GM15510 (cell line): Measurements from ENCODE around the gene ACTL6B.

Source experiments
- POLR2A ChIP-seq: IDR thresholded peaks from 3 replicates; pipeline ENCODE4 v1.6.1; 2011; ENCODE audit warnings: borderline replicate concordance; ENCODE audit not compliant: insufficient read length; ENCODE audit errors: extremely low read depth

Gene ACTL6B

DNA sequence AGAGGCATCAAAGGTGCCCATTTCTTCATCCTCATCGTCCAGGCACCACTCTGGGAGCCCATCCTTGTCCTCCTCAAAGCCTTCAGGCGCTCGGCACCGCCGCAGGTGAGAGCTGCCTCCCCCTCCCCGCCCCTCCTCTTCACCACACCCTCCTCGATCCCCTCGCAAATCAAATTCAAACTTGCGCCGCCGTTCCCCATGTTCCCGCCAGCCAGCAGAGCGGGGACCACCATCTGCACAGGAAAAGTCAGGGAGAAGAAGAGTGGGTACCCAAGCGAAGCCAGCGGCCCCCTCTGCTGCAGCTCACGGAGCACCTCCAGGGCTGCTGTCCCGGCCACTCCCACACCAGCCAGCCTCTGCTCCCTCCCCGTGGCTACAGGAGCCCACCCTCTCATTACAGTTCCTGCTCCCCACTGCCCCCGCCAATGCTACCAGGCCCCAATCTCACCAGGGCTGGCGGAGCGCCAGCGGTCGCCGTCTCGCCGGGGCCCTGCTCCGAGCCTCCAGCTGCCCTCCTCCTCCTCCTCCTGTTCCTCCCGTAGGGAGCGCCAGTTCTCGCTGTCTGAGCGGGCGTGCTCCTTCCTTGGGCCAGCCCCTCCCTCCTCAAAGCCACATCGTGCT lies 30.1 kb upstream of the ACTL6B start:
- no peak for TF ChIP-seq POLR2A

DNA sequence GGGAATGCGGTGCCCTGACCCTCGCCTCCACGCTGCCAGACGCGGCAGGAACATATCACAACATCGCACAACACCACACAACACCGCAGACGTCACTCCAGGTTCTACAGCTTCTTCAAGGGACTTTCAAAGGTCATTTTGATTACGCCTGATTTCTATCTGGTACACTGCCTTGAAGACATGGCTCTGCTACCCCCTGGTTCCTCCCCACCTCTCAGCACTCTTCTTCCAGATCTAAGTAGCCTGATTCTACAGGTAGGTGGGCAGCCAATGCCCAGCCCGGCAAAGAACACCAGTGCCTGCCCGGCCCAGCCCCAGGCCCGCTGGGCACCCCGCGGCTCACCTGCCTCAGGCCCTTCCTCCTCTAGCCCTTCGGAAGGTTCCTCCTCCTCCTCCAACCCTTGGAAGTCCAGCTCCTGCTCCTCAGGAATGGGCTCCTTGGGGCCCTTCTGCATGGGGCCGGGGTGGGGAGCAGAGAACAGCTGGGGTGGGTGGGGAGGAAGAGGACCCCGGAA lies 29.4 kb upstream of the ACTL6B start:
- no peak for TF ChIP-seq POLR2A

DNA sequence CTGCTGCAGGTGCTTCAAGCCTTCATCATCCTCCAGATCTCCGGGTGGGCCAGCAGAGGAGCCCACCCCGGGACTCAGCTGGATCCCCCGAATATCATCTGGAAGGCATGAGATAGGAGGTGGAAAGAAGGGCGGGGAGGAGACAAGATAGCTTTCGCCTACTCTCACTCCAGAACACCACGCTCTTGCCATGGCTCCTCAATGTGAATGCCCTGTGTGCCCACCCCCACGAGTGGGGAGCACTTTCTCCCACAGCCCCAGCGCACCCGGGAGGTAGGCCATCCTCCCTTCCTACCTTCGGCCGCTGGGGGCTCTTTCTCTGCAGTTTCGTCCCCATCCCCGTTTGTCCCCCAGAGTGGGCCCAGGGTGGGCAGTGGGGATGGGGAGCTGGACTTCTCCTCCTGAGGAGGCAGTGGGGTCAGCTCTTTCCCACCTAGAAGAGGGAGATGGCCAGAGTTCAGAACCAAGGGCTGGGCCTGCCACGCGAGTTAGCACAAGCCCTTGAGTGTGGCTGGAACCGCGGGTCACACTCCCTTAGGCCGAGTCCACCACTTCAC lies 28.9 kb upstream of the ACTL6B start:
- TF ChIP-seq POLR2A: no peak

DNA sequence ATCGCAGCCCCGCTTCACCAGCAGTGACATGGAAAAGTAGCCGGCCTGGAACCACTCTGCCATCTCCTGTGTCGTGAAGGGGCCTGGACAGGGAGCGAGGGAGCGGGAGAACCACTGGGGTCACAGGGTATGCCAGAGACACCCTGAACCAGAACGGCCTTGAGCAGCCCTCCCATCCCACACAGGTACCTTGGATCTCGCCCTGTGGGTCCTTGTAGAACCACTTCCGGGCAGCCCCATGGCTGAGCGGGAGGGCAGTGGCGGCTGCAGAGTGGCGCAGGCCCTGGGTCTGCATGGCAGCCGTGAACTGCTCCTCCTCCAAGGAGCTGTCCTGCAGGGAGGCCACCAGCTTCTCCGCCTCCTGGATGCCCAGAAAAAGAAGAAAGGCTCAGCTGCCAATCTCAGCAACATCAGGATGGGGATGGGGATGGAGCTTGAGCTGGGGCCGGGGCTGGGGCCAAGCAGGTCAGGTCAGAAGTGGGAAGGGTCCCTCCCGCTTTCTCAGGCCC lies 28.3 kb upstream of the ACTL6B start:
- no peak for TF ChIP-seq POLR2A

DNA sequence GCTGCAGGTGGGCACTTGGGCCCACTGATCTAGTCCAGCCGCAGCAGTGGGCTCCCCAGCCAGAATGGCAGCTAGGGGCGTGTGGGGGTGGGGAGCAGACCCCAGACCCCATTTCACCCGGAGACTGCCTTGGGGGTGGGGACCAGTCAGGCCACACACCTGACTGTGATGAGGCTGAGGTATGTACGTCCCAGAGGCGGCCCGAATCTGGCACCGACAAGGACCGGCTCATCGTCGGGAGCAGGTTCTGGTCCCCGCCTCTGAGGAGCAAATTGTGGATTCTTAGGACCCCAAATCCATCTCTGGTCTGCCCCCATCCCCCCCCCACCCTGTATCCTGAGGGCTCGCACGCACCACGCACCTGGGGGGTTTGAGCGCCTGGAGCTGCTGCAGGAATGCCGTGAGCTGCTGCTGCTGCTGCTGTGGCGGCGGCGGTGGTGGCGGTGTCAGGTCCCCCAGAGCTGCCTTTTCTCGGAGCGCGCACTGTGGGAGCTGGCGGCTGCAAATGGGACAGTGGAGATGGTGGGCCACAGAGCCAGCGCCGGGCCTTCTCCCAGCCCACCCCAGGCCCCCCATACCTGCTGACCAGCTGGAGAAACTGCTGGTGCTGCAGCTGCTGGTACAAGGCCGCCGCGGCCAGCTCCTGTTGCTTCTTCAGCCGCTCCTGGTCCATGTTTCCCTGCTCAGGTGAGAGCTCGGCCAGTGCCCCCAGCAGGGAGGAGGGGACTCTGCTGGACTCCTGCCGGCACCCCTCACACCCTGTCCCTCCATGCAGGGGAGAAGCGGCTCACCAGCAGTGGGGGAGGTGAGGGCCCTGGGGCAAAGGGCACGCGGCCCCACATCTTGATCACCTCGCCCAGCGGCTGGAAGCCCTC lies 27.6 kb upstream of the ACTL6B start:
- TF ChIP-seq POLR2A: no peak

DNA sequence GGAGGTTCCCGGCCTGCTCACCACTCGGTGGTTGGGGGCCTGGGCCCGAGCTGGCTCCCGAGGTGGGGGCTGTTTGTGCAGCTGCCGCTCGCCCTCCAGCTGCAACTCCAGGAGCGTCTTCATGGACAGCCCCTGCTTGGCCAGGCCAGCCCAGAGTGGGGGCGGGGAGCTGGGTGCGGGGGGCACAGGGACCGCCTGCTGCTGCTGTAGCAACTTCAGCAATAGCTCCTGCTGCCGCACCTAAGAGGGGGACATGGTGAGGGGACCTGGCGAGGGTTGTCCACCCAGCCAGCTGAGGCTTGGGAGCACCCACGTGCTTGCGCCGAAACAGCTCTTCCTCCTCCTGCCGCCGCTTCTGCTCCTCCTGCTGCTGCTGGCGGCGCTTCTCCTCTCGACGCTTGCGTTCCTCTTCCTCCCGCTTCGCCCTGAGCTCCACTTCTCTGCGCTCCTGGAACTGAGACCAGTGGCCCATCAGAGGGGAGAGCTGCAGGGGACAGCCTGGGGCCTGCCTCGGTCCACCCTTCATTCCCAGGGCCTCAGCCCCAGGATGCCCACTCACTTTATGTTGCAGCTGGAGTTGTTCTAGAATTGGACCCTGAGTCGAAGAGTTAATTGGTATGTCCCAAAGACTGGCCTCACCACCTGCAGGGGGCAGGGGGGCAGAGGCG lies 26.9 kb upstream of the ACTL6B start:
- no peak for TF ChIP-seq POLR2A

DNA sequence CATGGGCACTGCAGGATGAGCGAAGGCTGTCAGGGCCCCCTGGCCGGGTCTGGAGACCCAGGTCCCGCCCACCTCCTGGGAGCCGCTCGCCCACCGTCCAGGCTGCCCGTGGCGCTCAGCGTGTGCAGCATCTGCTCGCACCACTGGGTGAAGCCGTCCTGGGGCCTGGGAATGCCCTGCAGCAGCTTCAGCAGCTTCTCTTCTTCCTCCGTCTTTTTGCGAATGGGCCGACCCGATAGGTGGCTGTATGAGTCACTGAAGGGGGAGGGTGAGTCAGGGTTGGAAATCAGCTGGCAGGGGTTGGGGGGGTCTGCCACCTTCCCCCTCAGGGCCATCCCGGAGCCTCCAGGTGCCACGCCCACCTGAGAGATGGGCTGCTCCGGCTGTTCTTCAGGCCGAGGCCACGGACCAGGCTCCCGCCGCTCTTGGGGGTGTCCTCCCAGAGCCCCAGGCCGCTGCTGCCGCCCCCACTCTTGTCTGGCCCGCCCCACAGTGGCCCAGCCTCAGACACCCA lies 26.0 kb upstream of the ACTL6B start:
- no peak for TF ChIP-seq POLR2A

DNA sequence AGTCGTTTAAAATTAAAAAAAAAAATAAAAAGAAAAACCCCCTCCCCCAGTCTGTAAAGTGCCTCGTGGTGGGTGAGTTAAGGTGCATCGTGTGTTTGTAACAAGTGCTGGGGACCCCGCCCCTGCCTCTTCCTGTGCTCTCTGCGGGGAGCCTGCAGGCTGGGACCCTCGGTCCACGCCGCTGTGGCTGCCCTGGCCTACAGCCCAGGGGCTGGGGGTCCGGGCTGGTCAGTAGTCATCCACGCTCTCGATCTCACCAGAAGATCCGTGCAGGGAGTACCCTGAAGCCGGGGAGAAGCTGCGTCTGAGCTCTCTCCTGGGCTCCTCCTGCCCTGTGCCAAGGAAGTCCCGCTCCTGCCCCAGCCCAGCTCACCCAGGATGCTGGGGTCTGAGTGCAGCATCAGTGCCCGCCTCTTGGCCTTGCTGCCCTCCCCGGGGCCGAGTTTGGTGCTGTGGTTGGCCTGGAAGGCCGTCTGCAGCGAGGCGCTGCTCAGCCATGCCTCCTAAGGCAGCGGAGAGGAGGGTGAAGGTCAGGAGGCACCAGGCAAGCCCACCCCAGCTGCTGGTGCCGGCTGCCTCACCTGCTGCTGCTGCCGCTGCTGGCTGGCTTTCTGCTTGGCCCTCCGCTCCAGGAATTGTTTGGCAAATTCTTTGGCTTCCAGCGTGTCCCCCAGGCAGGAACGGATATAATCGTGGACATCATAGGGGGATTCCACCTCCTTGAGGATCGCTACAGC lies 25.4 kb upstream of the ACTL6B start:
- no peak for TF ChIP-seq POLR2A

DNA sequence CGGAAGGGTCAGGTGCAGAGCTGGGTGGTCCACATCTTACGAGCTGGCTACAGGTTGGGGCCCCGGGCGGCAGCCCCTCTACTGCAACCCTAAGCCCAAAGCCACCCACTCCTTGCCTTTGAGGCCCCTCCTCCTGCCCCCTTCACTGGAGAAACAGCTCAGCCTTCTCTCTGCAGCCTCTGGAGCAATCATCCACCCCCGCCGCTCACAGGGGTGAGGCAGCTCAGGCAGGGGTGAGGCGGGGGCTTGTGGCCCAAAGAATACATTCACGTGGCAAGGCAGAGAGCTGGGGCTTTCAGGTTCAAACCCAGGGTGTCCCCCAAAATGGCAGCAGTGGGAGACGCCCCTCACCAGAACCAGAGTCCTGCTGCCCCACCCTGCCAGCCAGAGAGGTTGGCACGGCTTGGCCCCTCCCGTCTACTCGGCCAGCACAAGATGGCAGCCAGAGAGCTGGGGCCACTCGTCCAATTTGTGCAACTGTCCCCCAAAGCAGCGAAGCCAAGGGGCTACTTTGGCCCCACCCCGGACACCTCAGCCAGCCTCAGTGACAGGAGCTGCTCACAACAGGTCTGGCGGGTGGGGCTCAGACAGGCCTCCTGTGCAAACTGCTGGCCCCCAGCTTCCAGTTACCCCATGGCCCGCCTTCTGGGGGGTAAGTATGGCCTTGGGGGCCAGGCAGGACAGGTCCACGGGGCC lies 24.5 kb upstream of the ACTL6B start:
- peak; percentile 15 for TF ChIP-seq POLR2A

DNA sequence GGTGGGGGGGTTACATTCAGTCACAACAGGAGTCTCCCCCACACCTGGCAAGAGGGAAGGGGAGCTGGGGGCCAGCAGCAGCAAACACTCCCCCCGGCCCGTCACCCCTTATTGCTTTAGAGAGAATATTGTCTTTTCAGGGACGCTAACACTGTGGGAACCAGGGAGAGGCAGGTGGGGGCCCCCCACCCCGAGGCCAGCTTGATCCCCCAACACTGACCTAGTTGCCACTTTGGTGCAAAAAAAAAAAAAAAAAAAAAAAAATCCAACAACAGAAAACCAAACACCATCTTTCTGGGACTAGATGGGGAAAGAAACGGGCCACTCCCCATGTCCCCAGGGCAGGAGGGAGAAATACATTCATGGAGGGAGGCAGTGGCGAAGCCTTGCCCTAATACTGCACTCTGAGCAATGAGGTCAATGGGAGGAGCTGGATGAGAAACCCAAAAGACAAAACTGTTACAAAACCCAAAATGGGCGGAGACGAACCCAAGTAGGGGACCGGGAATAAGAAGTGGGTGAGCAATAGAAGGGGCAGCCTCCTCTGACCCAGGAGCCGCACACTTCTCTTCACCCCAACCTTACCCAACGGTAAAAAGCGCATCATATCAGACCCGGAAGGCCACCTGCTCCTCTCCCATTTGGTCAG lies 23.8 kb upstream of the ACTL6B start:
- TF ChIP-seq POLR2A: no peak

DNA sequence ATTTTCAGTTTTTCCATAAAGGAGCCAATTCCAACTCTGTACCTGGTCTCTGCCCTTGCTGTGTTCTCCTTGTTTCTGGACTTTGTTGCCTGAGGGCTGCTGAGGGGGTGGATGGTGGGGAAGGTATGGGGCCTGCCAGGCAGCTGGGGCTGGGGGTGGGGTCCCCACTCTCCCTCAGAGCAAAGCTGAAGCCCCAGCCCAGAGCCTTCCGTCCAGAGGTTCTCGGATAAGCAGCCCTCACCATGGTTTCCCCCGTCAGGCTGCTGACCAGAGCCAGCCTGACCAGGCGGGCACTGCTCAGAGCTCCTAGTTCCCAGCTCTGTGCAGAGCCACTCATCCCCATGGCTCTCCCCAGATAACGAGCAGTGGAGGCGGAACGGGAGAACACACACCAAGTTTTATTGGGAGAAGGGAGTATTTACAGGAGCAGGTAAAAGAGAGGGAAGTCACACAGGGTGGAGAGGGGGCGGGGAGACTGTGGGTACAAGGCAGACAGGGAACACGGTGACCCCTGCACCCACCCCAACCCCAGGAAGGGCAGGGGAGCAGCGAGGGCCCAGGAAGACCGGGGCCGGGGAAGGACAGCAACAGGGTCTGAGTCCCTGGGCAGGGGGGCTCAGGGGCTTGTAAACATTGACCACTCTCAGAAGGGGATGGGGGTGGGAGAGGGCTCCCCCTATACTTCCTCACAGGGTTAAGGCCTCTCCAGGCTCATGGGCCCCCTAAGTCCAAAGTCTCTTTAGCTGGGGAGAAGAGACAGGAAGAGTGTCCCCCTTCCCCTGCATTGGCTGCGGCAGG lies 23.1 kb upstream of the ACTL6B start:
- TF ChIP-seq POLR2A: no peak

DNA sequence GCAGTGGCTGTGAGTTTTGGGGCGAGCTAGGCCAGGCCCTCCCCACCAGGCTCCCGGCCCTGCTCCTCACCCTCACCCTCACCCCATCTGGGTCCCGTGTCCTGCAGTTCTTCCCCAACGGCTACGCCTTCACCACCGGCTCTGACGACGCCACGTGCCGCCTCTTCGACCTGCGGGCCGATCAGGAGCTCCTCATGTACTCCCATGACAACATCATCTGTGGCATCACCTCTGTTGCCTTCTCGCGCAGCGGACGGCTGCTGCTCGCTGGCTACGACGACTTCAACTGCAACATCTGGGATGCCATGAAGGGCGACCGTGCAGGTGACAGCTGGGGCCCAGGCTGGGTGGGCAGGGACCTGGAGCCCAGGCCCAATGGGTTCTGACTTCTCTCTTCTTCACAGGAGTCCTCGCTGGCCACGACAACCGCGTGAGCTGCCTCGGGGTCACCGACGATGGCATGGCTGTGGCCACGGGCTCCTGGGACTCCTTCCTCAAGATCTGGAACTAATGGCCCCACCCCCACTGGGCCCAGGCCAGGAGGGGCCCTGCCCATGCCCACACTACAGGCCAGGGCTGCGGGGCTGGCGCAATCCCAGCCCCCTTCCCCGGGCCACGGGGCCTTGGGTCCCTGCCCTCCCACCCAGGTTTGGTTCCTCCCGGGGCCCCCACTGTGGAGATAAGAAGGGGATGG lies 22.2 kb upstream of the ACTL6B start:
- TF ChIP-seq POLR2A: peak; percentile 1
